Astrocyte of the spinal cord (primary cell): Measurements from ENCODE around the gene SLCO3A1.

Source experiments
- DNase-seq: peaks from one replicate; pipeline ENCODE4 v3.0.0; 2011; ENCODE audit warnings: low read depth, low spot score
- H3K4me3 ChIP-seq: 2 replicates; pipeline ENCODE4 v1.5.1; 2011; ENCODE audit warnings: low read depth, mild to moderate bottlenecking, low read length, moderate library complexity
- CTCF ChIP-seq: IDR thresholded peaks from 2 replicates; pipeline ENCODE4 v1.5.1; 2012; ENCODE audit warnings: low read depth, mild to moderate bottlenecking, low read length, inconsistent platforms
- in situ Hi-C: cut with HindIII; loops from 2 replicates; pipeline ENCODE4 v1.10.0; 2017; ENCODE audit warnings: low sequenced_read_pairs

The SLCO3A1 gene

DNA sequence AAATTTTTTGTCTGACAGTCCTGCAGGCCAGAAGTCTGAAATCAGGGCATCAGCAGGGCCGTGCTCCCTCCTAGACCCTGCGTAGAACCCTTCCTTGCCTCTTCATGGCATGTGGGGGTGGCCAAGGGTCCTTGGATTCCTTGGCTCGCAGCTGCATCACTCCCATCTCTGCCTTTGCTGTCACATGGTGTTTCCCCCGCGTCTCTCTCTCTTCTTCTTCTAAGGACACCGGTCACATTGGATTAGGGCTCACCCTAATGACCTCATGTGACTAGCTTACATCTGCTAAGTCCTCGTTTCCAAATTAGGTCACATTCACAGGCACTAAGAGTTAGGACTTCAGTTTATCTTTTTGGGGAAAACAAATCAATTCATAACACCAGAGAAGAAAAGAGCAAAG is 12.0 kb downstream of the SLCO3A1 start:
- in situ Hi-C loops = no loop called here
- H3K4me3 ChIP-seq = no peak overlapping the region
- TF ChIP-seq CTCF = no peak
- DNase-seq = no peak

DNA sequence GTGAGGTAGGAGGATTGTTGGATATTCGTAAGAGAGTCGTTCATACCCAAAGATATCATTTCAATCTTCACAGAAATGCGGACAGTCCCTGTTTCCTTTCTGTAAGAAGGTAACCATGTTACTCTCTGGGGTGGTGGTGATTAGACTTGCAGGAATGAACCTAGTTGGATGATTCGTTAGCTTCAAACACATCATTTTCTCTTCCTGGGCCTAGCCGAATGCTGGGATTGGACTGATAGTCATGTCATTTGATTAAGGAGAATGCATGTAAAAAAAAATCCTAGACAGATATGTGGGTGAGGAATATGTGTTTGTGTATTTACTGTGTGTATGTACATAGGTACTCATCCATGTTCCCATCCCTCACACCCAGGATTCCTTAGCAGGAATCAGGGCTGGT is 12.4 kb downstream of the SLCO3A1 start:
- H3K4me3 ChIP-seq = no peak overlapping the region
- DNase-seq = no peak
- TF ChIP-seq CTCF = no peak
- in situ Hi-C loops = no loop called here

- no peak overlapping the region for H3K4me3 ChIP-seq
- TF ChIP-seq CTCF = no peak
- no peak for DNase-seq
- in situ Hi-C loops = no loop called here
These were observed 12.9 kb downstream of the SLCO3A1 start for GRCh38 chr15:91866371-91866905.

DNA sequence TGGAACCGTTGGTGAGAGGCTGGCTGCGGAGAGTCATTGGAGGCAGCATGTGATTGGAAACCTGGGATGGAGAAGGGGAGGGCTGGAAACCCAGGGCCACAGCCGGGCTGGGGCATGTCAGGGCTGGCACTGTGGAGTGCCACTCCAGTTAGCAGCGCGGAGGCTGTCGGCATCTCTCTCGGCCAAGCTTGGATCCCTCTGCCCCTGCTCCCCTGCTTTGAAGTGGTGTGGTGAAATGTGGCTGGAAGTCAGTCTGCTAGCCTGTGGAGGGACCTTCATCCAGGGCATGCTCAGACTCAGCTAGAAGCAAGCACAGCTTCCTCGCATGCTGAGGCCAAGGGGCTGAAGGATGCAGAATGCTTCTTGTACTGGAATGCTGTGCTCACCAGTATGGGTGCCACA is 13.5 kb downstream of the SLCO3A1 start:
- in situ Hi-C loops = no loop called here

GRCh38 chr15:91867581-91868026 is 14.1 kb downstream of the SLCO3A1 start:
- in situ Hi-C loops = no loop called here
- TF ChIP-seq CTCF = no peak
- H3K4me3 ChIP-seq = no peak overlapping the region
- peak; percentile 89 for DNase-seq

More for the DNA sequence above, 13.5 kb downstream of the SLCO3A1 start:
- peak; percentile 36 for DNase-seq
- H3K4me3 ChIP-seq = no peak overlapping the region
- no peak for TF ChIP-seq CTCF

- in situ Hi-C loops = no loop called here
- H3K4me3 ChIP-seq = no peak overlapping the region
- DNase-seq = no peak
- TF ChIP-seq CTCF = no peak
These were observed 17.5 kb downstream of the SLCO3A1 start for GRCh38 chr15:91870876-91871537.
